Subcutaneous adipose tissue (tissue), 4 donors: ENCODE measurements around the gene PAX8. TPM values are rescaled to one million over a fixed set of nuclear protein-coding genes. Genes with fewer than 3 reads are reported as not detected.

Experiments
- CTCF ChIP-seq: fragments of 450-650 bp; IDR thresholded peaks from one replicate; pipeline ENCODE4 v1.5.1; 2016; ENCODE audit warnings: low read depth, mild to moderate bottlenecking, control low read depth, antibody characterized with exemption, moderate library complexity
- total RNA-seq, 4 donors: library from RNA; depleted of rRNA; stranded (reverse); fragments of >200 nt; gene quantifications; one replicate each; pipeline ENCODE4 v1.1.0, GENCODE V29; 2016

PAX8 gene
- total RNA-seq, 4 donors from 2014 or later: 2.8 to 10.7 (median 5.8) TPM

GRCh38 chr2:113300281-113300680 lies 21.6 kb upstream of the PAX8 start:
- TF ChIP-seq CTCF: no peak

GRCh38 chr2:113298176-113298575 lies 19.5 kb upstream of the PAX8 start:
- TF ChIP-seq CTCF: no peak

- no peak for TF ChIP-seq CTCF
These were observed 12.5 kb upstream of the PAX8 start for GRCh38 chr2:113291191-113291590.

GRCh38 chr2:113285816-113286215 lies 7.1 kb upstream of the PAX8 start:
- no peak for TF ChIP-seq CTCF

GRCh38 chr2:113284476-113284875 lies 5.8 kb upstream of the PAX8 start:
- TF ChIP-seq CTCF: no peak

- TF ChIP-seq CTCF: no peak
These were observed 5.1 kb upstream of the PAX8 start for GRCh38 chr2:113283704-113284284.

- no peak for TF ChIP-seq CTCF
These were observed 4.2 kb upstream of the PAX8 start for GRCh38 chr2:113282747-113283533.
